Endothelial cell (in vitro differentiated cells): ENCODE measurements around the gene LIPI. TPM values are rescaled to one million over a fixed set of nuclear protein-coding genes. Genes with fewer than 3 reads are reported as not detected.

ENCODE experiments used
- DNase-seq: peaks from one replicate; pipeline ENCODE4 v3.0.0; 2021; ENCODE audit warnings: low spot score
- H3K27ac Mint-ChIP-seq: one replicate; pipeline ENCODE4 v1.8.0; 2021; ENCODE audit warnings: mixed read lengths, inconsistent platforms; ENCODE audit not compliant: unreplicated experiment
- H3K27me3 Mint-ChIP-seq: one replicate; pipeline ENCODE4 v1.8.0; 2021; ENCODE audit warnings: mild to moderate bottlenecking, moderate library complexity, mixed read lengths, inconsistent platforms; ENCODE audit not compliant: unreplicated experiment
- H3K36me3 Mint-ChIP-seq: one replicate; pipeline ENCODE4 v1.8.0; 2021; ENCODE audit warnings: mild to moderate bottlenecking, low read depth, mixed read lengths, inconsistent platforms; ENCODE audit not compliant: unreplicated experiment
- H3K4me1 Mint-ChIP-seq: one replicate; pipeline ENCODE4 v1.8.0; 2021; ENCODE audit warnings: mild to moderate bottlenecking, mixed read lengths, inconsistent platforms; ENCODE audit not compliant: unreplicated experiment
- H3K4me3 Mint-ChIP-seq: one replicate; pipeline ENCODE4 v1.8.0; 2021; ENCODE audit warnings: mild to moderate bottlenecking, mixed read lengths, inconsistent platforms; ENCODE audit not compliant: unreplicated experiment
- H3K9me3 Mint-ChIP-seq: one replicate; pipeline ENCODE4 v1.8.0; 2021; ENCODE audit warnings: mixed read lengths, inconsistent platforms; ENCODE audit not compliant: unreplicated experiment
- total RNA-seq: library from RNA; stranded (reverse); fragmentation: NEBNext Ultra II Directional; extraction: Animal tissue kit (Norgen Biotek cat#: 25700); gene quantifications from one replicate; pipeline ENCODE4 v1.2.1, GENCODE V29; 2021; ENCODE audit not compliant: unreplicated experiment
- TF ChIP-seq, protein P1 (sequence below): fragments of 200-600 bp; sonication (generic); IDR thresholded peaks from one replicate; pipeline ENCODE4 v1.5.0; 2021; ENCODE audit warnings: antibody characterized with exemption; ENCODE audit not compliant: unreplicated experiment

LIPI gene
- total RNA-seq, 1 donor from 2014 or later, result not detected

DNA sequence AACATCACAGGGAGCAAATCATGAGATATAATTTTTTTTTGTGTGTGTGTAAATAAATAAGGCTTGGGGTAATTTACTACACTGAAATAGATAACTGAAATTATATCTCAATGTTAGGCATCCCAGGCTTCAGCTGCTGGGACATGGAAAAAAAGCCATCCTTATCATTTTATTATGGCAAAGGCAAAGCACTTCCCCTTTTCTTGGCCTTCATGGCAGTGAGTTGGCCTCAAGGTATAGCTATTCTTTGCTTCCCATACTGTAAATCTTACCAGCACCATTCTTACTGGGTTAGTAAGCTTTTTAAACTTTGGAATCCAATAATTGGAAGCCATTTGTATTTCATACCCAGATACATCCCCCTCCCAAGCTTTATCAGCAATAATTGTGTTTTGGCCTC lies 34.2 kb upstream of the LIPI start:
- Mint-ChIP-seq H3K36me3 (no peaks in the 10 kb centered on the region), H3K4me1 (no peaks in the 10 kb centered on the region), H3K27me3 (no peaks in the 10 kb centered on the region), H3K27ac (no peak overlapping the region), H3K9me3 (no peaks in the 10 kb centered on the region), H3K4me3 (no peak overlapping the region)
- DNase-seq, result no peak
- TF ChIP-seq, protein P1, sequence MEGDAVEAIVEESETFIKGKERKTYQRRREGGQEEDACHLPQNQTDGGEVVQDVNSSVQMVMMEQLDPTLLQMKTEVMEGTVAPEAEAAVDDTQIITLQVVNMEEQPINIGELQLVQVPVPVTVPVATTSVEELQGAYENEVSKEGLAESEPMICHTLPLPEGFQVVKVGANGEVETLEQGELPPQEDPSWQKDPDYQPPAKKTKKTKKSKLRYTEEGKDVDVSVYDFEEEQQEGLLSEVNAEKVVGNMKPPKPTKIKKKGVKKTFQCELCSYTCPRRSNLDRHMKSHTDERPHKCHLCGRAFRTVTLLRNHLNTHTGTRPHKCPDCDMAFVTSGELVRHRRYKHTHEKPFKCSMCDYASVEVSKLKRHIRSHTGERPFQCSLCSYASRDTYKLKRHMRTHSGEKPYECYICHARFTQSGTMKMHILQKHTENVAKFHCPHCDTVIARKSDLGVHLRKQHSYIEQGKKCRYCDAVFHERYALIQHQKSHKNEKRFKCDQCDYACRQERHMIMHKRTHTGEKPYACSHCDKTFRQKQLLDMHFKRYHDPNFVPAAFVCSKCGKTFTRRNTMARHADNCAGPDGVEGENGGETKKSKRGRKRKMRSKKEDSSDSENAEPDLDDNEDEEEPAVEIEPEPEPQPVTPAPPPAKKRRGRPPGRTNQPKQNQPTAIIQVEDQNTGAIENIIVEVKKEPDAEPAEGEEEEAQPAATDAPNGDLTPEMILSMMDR, result no peak

DNA sequence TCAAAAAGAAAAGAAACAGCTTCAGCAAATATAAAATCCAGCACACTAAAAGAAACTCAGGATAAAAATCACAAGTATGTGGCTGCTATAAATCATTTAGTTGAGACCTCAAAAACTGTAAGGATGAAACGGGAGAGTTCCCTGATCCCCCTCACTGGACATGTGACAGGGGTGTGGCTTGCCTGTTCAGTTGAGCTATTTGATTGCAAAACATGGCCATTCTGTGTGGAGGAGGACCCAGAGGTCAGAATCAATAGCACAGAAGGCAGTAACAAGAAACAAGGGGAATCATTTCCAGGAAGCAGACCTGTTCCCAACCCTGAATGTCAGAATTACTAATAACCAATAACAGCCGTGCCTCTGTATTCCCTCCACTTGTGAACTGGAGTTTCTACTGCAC lies 33.1 kb upstream of the LIPI start:
- DNase-seq, result no peak
- H3K9me3 Mint-ChIP-seq, result no peaks in the 10 kb centered on the region
- TF ChIP-seq, protein P1, result no peak

DNA sequence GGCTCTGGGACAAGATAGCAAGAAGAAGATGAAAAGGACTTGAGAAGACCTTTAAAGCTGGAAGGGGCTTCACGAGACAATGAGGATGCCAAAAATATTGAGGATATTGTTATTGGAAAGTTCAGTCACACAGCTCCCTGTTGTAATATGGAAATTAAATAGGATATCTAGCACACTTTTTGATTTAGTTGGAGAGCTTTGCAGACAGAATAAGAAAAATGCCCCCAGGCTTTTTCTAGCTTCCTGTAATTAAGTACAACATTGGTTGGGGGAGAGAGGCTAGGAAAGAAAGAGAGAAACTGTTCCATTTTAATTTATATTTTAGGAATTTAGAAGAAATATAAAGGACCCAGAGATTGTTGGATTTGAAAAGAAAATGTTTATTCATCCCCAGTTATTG lies 32.7 kb upstream of the LIPI start:
- no peak for DNase-seq
- no peak overlapping the region for H3K4me3 Mint-ChIP-seq
- no peaks in the 10 kb centered on the region for H3K36me3 Mint-ChIP-seq
- no peaks in the 10 kb centered on the region for H3K27me3 Mint-ChIP-seq
- no peak overlapping the region for H3K27ac Mint-ChIP-seq
- no peaks in the 10 kb centered on the region for H3K9me3 Mint-ChIP-seq
- TF ChIP-seq, protein P1, result no peak
- H3K4me1 Mint-ChIP-seq, result no peaks in the 10 kb centered on the region

More for the DNA sequence above, 33.1 kb upstream of the LIPI start:
- H3K27me3 Mint-ChIP-seq, result no peaks in the 10 kb centered on the region
- H3K4me1 Mint-ChIP-seq, result no peaks in the 10 kb centered on the region
- no peak overlapping the region for H3K4me3 Mint-ChIP-seq
- H3K27ac Mint-ChIP-seq, result no peak overlapping the region
- H3K36me3 Mint-ChIP-seq, result no peaks in the 10 kb centered on the region

DNA sequence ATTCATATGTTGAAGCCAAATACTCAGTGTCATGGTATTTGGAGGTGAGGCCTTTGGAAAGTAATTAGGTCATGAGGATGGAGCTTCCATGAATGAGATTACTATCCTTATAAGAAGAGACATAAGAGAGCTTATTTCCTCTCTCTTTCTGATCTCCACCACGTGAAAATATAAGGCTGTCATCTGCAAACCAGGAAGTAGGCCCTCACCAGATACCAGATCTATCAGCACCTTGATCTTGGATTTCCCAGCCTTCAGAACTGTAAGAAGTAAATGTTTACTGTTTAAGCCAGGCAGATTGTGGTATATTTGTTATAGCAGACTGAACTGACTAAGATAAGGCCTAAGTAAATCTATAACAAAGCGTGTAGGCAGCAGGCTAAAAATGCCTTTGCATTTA lies 30.5 kb upstream of the LIPI start:
- no peak for DNase-seq
- Mint-ChIP-seq H3K36me3 (no peaks in the 10 kb centered on the region), H3K4me3 (no peak overlapping the region), H3K4me1 (no peaks in the 10 kb centered on the region), H3K27ac (no peak overlapping the region), H3K27me3 (no peaks in the 10 kb centered on the region), H3K9me3 (no peaks in the 10 kb centered on the region)
- TF ChIP-seq, protein P1, result no peak

DNA sequence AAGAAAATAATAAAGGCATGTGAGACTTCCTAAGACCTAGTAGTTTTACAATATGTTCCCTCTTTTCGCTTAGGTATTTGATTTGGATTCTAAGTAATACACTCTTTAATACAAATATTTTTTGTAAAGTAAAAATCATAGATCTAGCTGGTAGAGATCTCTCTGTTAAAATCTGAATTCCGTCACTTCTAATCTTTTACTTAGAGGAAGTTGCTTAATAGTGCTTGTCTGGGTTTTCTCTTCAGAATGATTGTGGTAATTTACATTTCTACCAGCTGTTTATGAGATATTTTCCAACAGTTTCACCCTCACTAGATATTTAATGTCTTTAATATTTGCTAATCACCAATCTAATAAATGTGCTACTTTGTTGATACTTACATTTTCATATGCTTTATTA lies 28.5 kb upstream of the LIPI start:
- Mint-ChIP-seq H3K27ac (no peak overlapping the region), H3K36me3 (no peaks in the 10 kb centered on the region), H3K4me3 (no peak overlapping the region), H3K27me3 (no peaks in the 10 kb centered on the region), H3K4me1 (no peaks in the 10 kb centered on the region), H3K9me3 (no peaks in the 10 kb centered on the region)
- no peak for DNase-seq
- TF ChIP-seq, protein P1, result no peak
